Ishikawa (cell line): ENCODE measurements around the gene SSC4D.

ENCODE experiments used
- CEBPB ChIP-seq: IDR thresholded peaks from 2 replicates; pipeline ENCODE4 v1.6.1; 2012
- EP300 ChIP-seq: IDR thresholded peaks from 2 replicates; pipeline ENCODE4 v1.6.1; 2012; ENCODE audit warnings: borderline replicate concordance
- MAX ChIP-seq: IDR thresholded peaks from 2 replicates; pipeline ENCODE4 v1.6.1; 2012
- YY1 ChIP-seq: IDR thresholded peaks from 2 replicates; pipeline ENCODE4 v1.6.1; 2012; ENCODE audit warnings: low read depth

- no peak for TF ChIP-seq YY1
- no peak for TF ChIP-seq EP300
- no peak for TF ChIP-seq MAX
- no peak for TF ChIP-seq CEBPB
These were observed 15.1 kb upstream of the SSC4D start, which contains the start of gene ZP3 for GRCh38 chr7:76424413-76425111.
